Transverse colon (tissue), 4 donors: ENCODE data around the gene RPRD1B.

Source experiments
- EP300 ChIP-seq: sonication (generic); formaldehyde crosslinking; IDR thresholded peaks from one replicate; pipeline ENCODE4 v1.6.1; 2017; ENCODE audit warnings: antibody characterized with exemption, low read depth
- POLR2AphosphoS5 ChIP-seq, 3 donors: sonication (generic); formaldehyde crosslinking; IDR thresholded peaks; one replicate each; pipeline ENCODE4 v1.6.1; 2016; ENCODE audit warnings: antibody characterized with exemption in 3 of 3
- TF ChIP-seq, protein P1 (sequence below), 5 experiments: fragments of 200-600 bp in 3 of 5; fragments of 450-650 bp in 2 of 5; sonication (generic) in 3 of 5; IDR thresholded peaks; 1 replicate in 2 of 5; 2 replicates in 3 of 5; pipeline ENCODE4 v1.5.1; 2016 to 2017; ENCODE audit warnings: antibody characterized with exemption in 5 of 5, inconsistent platforms in 3 of 5, mild to moderate bottlenecking in 2 of 5, moderate library complexity in 1 of 5

DNA sequence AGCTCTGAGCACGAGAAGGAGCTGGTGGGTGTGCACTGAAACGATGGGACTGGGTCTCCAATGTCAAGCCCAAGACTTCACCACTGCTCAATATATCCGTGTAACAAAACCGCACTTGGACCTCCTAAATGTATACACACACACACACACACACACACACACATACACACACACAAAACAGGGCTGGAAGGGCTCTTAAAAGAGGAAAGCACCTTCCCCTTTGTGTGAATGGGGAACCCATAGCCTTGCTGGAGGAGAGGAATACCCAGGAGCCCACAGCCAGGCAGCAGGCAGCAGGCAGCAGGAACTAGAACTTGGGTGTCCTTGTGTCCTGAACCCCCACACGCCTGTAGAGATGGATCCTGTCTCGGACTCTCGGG is 101.7 kb downstream of the RPRD1B start:
- TF ChIP-seq, protein P1, sequence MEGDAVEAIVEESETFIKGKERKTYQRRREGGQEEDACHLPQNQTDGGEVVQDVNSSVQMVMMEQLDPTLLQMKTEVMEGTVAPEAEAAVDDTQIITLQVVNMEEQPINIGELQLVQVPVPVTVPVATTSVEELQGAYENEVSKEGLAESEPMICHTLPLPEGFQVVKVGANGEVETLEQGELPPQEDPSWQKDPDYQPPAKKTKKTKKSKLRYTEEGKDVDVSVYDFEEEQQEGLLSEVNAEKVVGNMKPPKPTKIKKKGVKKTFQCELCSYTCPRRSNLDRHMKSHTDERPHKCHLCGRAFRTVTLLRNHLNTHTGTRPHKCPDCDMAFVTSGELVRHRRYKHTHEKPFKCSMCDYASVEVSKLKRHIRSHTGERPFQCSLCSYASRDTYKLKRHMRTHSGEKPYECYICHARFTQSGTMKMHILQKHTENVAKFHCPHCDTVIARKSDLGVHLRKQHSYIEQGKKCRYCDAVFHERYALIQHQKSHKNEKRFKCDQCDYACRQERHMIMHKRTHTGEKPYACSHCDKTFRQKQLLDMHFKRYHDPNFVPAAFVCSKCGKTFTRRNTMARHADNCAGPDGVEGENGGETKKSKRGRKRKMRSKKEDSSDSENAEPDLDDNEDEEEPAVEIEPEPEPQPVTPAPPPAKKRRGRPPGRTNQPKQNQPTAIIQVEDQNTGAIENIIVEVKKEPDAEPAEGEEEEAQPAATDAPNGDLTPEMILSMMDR (IDR thresholded peaks at IDR 0.05) = no peak
- TF ChIP-seq EP300 (no peak), POLR2AphosphoS5 (IDR thresholded peaks at IDR 0.05) (no peak)
